ENCODE results near the gene DOK5. TPM values are rescaled to one million over a fixed set of nuclear protein-coding genes. Genes with fewer than 3 reads are reported as not detected.

Gene DOK5
- total and polyA plus RNA-seq, 9 donors, result 15.9 to 33.3 (median 21.7) TPM

DNA sequence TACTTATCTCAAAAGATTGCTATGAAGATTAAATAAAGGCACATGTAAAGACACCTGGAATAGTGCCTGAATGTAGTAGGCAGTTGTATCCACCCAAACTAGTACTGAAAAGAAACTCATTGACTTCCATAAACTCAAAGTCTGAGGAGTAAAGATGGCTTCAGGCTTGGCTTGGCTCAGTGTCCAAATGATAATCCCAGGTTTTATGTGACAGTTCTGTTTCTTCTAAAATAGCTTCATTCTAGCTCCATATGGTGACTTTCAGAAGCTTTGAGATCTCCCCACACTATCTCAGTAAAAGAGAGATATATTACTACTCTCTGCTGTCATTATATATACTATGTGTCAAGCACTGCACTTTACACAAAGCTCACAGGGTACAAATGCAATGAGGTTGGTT lies 121.3 kb downstream of the DOK5 start:
- Histone ChIP-seq H3K36me3 (ENCODE audit: control insufficient read depth, insufficient read depth, low read length) (no peaks in the 10 kb centered on the region), H3K4me3 (ENCODE audit: low read length) (no peak overlapping the region), H3K27me3 (ENCODE audit: control insufficient read depth, insufficient read depth, low read length) (no peaks in the 10 kb centered on the region), H3K27ac (ENCODE audit: low read length) (no peak overlapping the region), H3K4me1 (ENCODE audit: control insufficient read depth, insufficient read depth, low read length) (no peaks in the 10 kb centered on the region), H3K9me3 (replicated peaks; ENCODE audit: control insufficient read depth, low read depth, low read length) (peaks cover 4% of the 10 kb centered on the region)
- no peak for DNase-seq

DNA sequence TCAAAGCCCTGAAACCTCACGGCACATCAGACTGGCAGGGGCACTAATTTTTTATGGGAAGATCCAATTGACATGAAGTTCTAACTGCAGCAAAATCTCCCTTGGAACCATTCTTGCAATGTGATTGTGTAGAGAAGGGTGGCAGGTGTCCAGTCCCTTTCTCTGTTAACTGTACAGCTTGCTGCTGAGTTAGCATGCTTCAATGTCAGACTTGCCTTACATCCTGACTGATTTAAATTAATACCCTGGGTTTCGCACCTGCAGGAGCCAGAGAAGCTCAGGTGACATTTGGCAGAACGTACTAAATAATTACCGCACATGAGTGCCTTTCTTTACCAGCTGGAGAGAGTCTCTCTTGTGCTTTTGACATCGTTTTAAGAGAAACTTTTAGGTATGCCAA lies 123.0 kb downstream of the DOK5 start:
- no peak overlapping the region for H3K27ac ChIP-seq (ENCODE audit: low read length)

GRCh38 chr20:54600634-54601033 lies 125.2 kb downstream of the DOK5 start:
- Histone ChIP-seq H3K36me3 (ENCODE audit: control insufficient read depth, insufficient read depth, low read length) (no peaks in the 10 kb centered on the region), H3K27ac (ENCODE audit: low read length) (no peak overlapping the region), H3K9me3 (replicated peaks; ENCODE audit: control insufficient read depth, low read depth, low read length) (peaks cover 4% of the 10 kb centered on the region), H3K27me3 (ENCODE audit: control insufficient read depth, insufficient read depth, low read length) (no peaks in the 10 kb centered on the region), H3K4me3 (ENCODE audit: low read length) (no peak overlapping the region), H3K4me1 (ENCODE audit: control insufficient read depth, insufficient read depth, low read length) (no peaks in the 10 kb centered on the region)
- DNase-seq, result no peak
- WGBS (ENCODE audit: insufficient coverage), result 71% methylated on average over 1 of the region's 3 CpGs

More for the DNA sequence above, 123.0 kb downstream of the DOK5 start:
- H3K4me1 ChIP-seq (ENCODE audit: control insufficient read depth, insufficient read depth, low read length), result no peaks in the 10 kb centered on the region
- WGBS (ENCODE audit: insufficient coverage), result 70% methylated on average over 2 of the region's 5 CpGs
- H3K9me3 ChIP-seq (replicated peaks; ENCODE audit: control insufficient read depth, low read depth, low read length), result peaks cover 4% of the 10 kb centered on the region
- no peak for DNase-seq
- H3K4me3 ChIP-seq (ENCODE audit: low read length), result no peak overlapping the region
- no peaks in the 10 kb centered on the region for H3K36me3 ChIP-seq (ENCODE audit: control insufficient read depth, insufficient read depth, low read length)
- H3K27me3 ChIP-seq (ENCODE audit: control insufficient read depth, insufficient read depth, low read length), result no peaks in the 10 kb centered on the region

- Histone ChIP-seq H3K9me3 (replicated peaks; ENCODE audit: control insufficient read depth, low read depth, low read length) (peaks cover 4% of the 10 kb centered on the region), H3K27ac (ENCODE audit: low read length) (no peak overlapping the region), H3K4me3 (ENCODE audit: low read length) (no peak overlapping the region), H3K27me3 (ENCODE audit: control insufficient read depth, insufficient read depth, low read length) (no peaks in the 10 kb centered on the region), H3K36me3 (ENCODE audit: control insufficient read depth, insufficient read depth, low read length) (no peaks in the 10 kb centered on the region), H3K4me1 (ENCODE audit: control insufficient read depth, insufficient read depth, low read length) (no peaks in the 10 kb centered on the region)
- 75% methylated on average over 5 of the region's 10 CpGs for WGBS (ENCODE audit: insufficient coverage)
- DNase-seq, result no peak
Observed at GRCh38 chr20:54601831-54602515, 126.6 kb downstream of the DOK5 start.

- 83% methylated on average over 1 of the region's 3 CpGs for WGBS (ENCODE audit: insufficient coverage)
Observed at GRCh38 chr20:54605319-54605718, 129.9 kb downstream of the DOK5 start.

GRCh38 chr20:54606380-54606779 lies 131.0 kb downstream of the DOK5 start:
- no peaks in the 10 kb centered on the region for H3K36me3 ChIP-seq (ENCODE audit: control insufficient read depth, insufficient read depth, low read length)
- no peak for DNase-seq
- peaks cover 5% of the 10 kb centered on the region for H3K4me1 ChIP-seq (ENCODE audit: control insufficient read depth, insufficient read depth, low read length)
- no peaks in the 10 kb centered on the region for H3K9me3 ChIP-seq (replicated peaks; ENCODE audit: control insufficient read depth, low read depth, low read length)
- 52% methylated on average over 3 of the region's 3 CpGs for WGBS (ENCODE audit: insufficient coverage)
- H3K4me3 ChIP-seq (ENCODE audit: low read length), result no peak overlapping the region
- no peaks in the 10 kb centered on the region for H3K27me3 ChIP-seq (ENCODE audit: control insufficient read depth, insufficient read depth, low read length)
- no peak overlapping the region for H3K27ac ChIP-seq (ENCODE audit: low read length)

More at GRCh38 chr20:54605319-54605718, 129.9 kb downstream of the DOK5 start:
- Histone ChIP-seq H3K27me3 (ENCODE audit: control insufficient read depth, insufficient read depth, low read length) (no peaks in the 10 kb centered on the region), H3K9me3 (replicated peaks; ENCODE audit: control insufficient read depth, low read depth, low read length) (no peaks in the 10 kb centered on the region), H3K4me3 (ENCODE audit: low read length) (no peak overlapping the region), H3K4me1 (ENCODE audit: control insufficient read depth, insufficient read depth, low read length) (no peaks in the 10 kb centered on the region), H3K36me3 (ENCODE audit: control insufficient read depth, insufficient read depth, low read length) (no peaks in the 10 kb centered on the region), H3K27ac (ENCODE audit: low read length) (no peak overlapping the region)
- DNase-seq, result no peak

DNA sequence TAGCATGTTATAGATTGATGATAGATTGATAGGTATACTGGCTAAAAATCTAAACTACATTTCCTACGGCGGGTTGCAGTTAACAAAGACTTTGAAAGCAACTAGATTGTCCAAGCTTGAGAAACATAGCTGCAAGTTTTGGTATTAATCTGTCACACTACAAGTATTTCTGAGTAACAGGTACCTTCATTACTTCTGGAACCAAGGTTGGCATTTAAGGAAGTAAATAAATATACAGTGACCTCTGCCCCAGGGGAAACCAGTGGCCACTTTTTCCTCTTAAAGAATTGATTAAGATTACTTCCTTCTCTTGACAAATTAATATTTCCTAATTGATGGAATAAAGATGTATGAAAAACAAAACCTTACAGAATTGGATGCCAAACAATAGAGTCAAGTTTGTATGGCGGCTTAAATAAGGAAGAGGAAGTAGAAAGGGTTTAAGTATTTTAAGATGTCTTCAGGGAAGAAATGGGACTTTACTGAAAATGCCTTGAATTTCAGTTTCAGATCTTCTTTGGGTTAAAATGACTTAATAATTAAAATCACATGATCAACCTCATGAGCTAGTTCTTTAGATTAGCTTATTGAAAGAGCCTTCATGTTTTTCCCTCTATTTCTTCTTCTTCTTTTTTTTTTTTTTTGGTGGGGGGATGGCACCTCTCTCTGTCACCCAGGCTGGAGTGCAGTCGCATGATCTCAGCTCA lies 132.8 kb downstream of the DOK5 start:
- Histone ChIP-seq H3K9me3 (replicated peaks; ENCODE audit: control insufficient read depth, low read depth, low read length) (no peaks in the 10 kb centered on the region), H3K27me3 (ENCODE audit: control insufficient read depth, insufficient read depth, low read length) (no peaks in the 10 kb centered on the region), H3K4me3 (ENCODE audit: low read length) (no peak overlapping the region), H3K36me3 (ENCODE audit: control insufficient read depth, insufficient read depth, low read length) (no peaks in the 10 kb centered on the region), H3K4me1 (ENCODE audit: control insufficient read depth, insufficient read depth, low read length) (peaks cover 14% of the 10 kb centered on the region), H3K27ac (ENCODE audit: low read length) (no peak overlapping the region)
- no peak for DNase-seq
- WGBS (ENCODE audit: insufficient coverage), result no CpG with 5 or more reads among the region's 4 CpGs

GRCh38 chr20:54608943-54609342 lies 133.6 kb downstream of the DOK5 start:
- no CpG with 5 or more reads among the region's 5 CpGs for WGBS (ENCODE audit: insufficient coverage)
- Histone ChIP-seq H3K4me1 (ENCODE audit: control insufficient read depth, insufficient read depth, low read length) (peaks cover 14% of the 10 kb centered on the region), H3K36me3 (ENCODE audit: control insufficient read depth, insufficient read depth, low read length) (no peaks in the 10 kb centered on the region), H3K27me3 (ENCODE audit: control insufficient read depth, insufficient read depth, low read length) (no peaks in the 10 kb centered on the region), H3K27ac (ENCODE audit: low read length) (no peak overlapping the region), H3K4me3 (ENCODE audit: low read length) (no peak overlapping the region), H3K9me3 (replicated peaks; ENCODE audit: control insufficient read depth, low read depth, low read length) (no peaks in the 10 kb centered on the region)
- DNase-seq, result no peak

DNA sequence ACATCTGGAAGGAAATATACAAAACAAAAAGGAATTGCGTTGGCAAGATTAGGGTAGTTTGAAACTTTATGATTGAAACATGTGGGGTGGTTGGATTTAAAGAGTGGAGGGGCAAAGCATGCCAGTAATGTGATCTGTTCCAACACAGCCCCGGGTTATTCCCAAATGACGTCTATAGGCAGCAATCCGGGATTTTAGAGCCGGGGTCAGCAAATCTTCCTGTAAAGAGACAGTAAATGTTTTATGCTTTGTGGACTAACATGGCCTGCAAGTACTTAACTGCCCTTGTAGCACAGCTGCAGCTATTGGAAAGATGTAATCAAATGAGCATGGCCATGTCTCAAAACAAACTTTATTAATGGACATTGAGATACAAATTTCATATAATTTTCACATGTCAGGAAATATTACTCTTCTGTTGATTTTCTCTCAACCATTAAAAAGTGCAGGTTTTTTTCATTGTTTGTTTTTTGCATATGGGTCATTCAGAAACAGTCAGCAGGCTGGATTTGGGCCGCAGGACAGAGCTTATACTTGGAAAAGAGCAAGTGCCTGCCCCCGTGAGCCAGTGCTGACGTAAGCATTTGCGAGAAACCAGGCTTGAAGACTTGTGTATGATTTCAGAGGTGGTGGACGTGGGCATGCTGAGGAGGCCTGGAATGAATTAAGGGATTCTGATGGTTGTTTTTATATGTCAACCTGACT lies 136.5 kb downstream of the DOK5 start:
- DNase-seq, result peak; percentile 87
- Histone ChIP-seq H3K27ac (ENCODE audit: low read length) (peak overlapping the region; percentile 55), H3K36me3 (ENCODE audit: control insufficient read depth, insufficient read depth, low read length) (no peaks in the 10 kb centered on the region), H3K27me3 (ENCODE audit: control insufficient read depth, insufficient read depth, low read length) (no peaks in the 10 kb centered on the region), H3K9me3 (replicated peaks; ENCODE audit: control insufficient read depth, low read depth, low read length) (no peaks in the 10 kb centered on the region), H3K4me1 (ENCODE audit: control insufficient read depth, insufficient read depth, low read length) (peaks cover 14% of the 10 kb centered on the region), H3K4me3 (ENCODE audit: low read length) (no peak overlapping the region)
- 14% methylated on average over 10 of the region's 10 CpGs for WGBS (ENCODE audit: insufficient coverage)

DNA sequence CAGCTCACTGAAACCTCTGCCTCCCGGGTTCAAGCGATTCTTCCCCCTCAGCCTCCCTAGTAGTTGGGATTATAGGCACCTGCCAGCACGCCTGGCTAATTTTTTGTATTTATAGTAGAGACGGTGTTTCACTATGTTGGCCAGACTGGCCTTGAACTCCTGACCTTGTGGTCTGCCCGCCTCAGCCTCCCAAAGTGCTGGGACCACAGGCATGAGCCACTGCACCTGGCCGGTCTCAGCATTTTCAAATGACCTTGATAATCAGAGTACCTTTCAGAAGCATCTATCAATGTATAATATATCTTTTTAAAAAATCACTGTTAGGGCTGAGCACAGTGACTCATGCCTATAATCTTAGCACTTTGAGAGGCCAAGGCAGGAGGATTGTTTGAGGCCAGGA lies 143.0 kb downstream of the DOK5 start:
- Histone ChIP-seq H3K36me3 (ENCODE audit: control insufficient read depth, insufficient read depth, low read length) (no peaks in the 10 kb centered on the region), H3K9me3 (replicated peaks; ENCODE audit: control insufficient read depth, low read depth, low read length) (no peaks in the 10 kb centered on the region), H3K4me3 (ENCODE audit: low read length) (no peak overlapping the region), H3K4me1 (ENCODE audit: control insufficient read depth, insufficient read depth, low read length) (peaks cover 27% of the 10 kb centered on the region), H3K27me3 (ENCODE audit: control insufficient read depth, insufficient read depth, low read length) (no peaks in the 10 kb centered on the region), H3K27ac (ENCODE audit: low read length) (peak overlapping the region; percentile 60)
- DNase-seq, result no peak
- WGBS (ENCODE audit: insufficient coverage), result no CpG with 5 or more reads among the region's 6 CpGs
